GM21423 (cell line): ENCODE results near the gene OR1N2.
"Not testable (repeated sequence)": the region's sequence is repeated elsewhere in the genome, so short reads cannot be mapped to it uniquely, and the experiment has no call there.

ENCODE experiments used
- ATAC-seq: cut with Tn5 transposase; IDR thresholded peaks from one replicate; pipeline ENCODE4 v1.9.1; 2021; ENCODE audit warnings: mild to moderate bottlenecking, moderate library complexity; ENCODE audit not compliant: unreplicated experiment

OR1N2 gene, protein sequence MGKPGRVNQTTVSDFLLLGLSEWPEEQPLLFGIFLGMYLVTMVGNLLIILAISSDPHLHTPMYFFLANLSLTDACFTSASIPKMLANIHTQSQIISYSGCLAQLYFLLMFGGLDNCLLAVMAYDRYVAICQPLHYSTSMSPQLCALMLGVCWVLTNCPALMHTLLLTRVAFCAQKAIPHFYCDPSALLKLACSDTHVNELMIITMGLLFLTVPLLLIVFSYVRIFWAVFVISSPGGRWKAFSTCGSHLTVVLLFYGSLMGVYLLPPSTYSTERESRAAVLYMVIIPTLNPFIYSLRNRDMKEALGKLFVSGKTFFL

DNA sequence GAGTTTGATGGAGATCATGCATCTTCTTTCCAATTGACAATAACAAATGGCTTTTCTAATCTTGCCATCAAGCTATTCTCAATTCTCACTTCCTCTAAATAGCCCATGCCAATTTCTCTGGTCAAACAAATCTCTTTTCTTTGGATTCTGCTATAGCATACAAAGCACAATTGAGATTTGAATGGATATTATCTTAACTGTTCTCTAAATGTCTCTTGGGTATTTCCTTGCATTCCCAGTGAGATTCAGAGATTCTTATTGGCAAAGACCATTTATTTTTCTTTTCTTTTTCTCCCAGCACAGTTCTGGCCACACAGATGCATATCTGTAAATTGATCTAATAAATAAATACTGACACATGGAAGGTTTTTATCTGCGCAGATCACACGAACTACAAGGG is at the start of gene OR1N2:
Gene OR1N2, plus strand, starts transcription at position 301 of the 400 bp plus-strand sequence. CDS start 100 bp downstream, outside the sequence.
- ATAC-seq: no peak

DNA sequence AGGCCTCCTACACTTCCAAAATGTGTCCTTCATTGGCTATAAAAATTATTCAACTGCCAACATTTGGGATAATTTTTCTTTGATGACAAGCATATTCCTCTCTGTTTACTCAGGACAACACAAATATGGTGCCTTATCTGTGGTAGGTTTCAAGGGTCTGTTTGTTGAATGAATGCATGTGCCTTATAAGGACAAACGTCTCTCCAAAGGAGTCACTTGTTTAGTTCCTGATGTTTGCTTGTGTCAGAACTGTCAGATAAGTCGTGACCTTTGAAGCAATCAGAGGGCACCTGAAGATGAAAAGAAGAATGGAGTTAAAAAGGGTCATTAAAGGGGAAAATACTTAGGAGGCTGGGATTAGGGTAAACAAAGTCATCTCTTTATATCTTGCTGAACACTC is 45.9 kb upstream of the OR1N2 start:
- no peak for ATAC-seq

DNA sequence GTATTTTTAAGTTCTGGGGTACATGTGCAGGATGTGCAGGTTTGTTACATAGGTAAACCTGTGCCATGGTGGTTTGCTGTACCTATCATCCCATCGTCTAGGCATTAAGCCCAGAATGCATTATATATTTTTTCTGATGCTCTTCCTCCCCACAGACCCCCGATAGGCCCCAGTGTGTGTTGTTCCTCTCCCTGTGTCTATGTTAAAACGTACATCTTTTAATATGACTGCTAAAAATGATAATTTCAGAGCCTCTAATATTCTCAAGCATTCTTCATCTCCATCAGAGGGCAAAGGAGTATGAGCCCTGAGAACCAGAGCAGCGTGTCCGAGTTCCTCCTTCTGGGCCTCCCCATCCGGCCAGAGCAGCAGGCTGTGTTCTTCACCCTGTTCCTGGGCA is 42.4 kb upstream of the OR1N2 start, which contains the start of gene OR1J2:
Gene OR1J2, plus strand, starts transcription at position 301 of the 400 bp plus-strand sequence. Its CDS starts 0 bp downstream, at position 301.
- no peak for ATAC-seq

DNA sequence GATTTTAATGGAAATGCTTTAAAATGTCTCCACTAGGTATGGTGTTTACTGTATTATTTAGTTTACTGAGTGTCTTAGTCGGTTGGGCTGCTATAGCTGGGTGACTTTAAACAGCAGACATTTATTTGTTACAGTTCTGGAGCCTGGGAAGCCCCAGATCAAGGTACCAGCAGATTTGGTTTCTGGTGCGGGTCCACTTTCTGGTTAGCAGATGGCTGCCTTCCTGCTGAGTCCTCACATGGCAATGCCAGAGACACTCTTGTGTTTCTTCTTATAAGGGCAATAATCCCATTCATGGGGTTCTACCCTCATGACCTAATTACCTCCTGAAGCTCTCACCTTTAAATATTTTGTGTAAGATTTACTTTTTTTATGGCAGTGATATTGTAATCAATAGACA is 34.7 kb upstream of the OR1N2 start:
- ATAC-seq: no peak

DNA sequence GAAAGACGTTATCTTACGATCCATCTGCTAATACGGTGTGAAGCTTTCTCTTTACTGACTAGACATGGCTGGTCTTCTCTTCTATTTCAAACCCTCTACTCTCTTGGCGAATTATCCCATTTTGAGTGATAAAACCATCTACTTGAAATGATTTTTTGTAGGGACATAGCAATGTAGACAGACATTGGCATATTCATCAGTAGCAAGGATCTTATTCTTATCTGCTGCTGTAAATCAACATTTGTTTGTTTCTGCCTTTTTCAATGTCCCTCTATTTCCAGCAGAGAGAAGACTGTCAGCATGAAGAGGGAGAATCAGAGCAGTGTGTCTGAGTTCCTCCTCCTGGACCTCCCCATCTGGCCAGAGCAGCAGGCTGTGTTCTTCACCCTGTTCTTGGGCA is 34.1 kb upstream of the OR1N2 start, which contains the start of gene OR1J4:
Gene OR1J4, plus strand, starts transcription at position 301 of the 400 bp plus-strand sequence. Its CDS starts 0 bp downstream, at position 301.
- no peak for ATAC-seq

DNA sequence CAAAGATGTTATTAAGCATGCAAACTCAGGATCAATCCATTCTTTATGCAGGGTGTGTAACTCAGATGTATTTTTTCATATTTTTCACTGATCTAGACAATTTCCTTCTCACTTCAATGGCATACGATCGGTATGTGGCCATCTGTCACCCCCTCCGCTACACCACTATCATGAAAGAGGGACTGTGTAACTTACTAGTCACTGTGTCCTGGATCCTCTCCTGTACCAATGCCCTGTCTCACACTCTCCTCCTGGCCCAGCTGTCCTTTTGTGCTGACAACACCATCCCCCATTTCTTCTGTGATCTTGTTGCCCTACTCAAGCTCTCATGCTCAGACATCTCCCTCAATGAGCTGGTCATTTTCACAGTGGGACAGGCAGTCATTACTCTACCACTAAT is 33.5 kb upstream of the OR1N2 start:
- ATAC-seq: no peak

DNA sequence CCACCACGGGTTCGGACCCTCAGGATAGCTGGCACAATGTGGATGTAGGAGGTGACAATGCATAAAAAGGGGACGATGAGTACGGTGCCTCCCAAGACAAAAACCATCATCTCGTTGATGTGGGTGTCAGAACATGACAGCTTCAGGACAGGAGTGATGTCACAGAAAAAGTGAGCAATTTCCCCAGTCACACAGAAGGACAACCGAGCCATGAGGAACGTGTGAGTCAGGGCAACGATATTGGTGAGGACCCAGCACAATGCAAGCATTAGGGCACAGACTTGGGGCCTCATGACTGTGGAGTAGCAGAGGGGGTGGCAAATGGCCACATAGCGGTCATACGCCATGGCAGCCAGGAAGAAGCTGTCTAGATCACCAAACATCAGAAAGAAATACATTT is 26.3 kb upstream of the OR1N2 start:
- ATAC-seq: no peak

DNA sequence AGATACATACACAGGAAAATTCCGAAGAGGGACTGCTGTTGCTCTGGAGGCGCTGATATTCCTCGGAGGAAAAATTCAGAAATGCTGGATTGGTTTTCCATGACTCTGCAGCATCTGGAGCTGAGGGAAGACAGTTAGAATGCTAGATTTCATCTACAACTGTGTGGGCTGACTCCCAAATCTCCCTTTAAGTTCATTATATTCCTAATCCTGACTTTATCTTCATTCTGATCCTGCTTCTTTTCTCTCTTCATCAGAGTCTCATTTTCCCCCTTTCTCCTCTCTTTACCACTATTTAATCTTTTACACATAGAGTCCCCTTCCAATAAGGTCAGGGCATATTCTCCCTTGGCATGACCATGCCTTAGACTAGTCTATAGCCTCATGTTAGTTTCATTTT is 25.7 kb upstream of the OR1N2 start, which contains the start of gene OR1N1:
Gene OR1N1, minus strand, starts transcription at position 101 of the 400 bp plus-strand sequence. Its CDS starts 0 bp downstream, at position 101.
- ATAC-seq: no peak

DNA sequence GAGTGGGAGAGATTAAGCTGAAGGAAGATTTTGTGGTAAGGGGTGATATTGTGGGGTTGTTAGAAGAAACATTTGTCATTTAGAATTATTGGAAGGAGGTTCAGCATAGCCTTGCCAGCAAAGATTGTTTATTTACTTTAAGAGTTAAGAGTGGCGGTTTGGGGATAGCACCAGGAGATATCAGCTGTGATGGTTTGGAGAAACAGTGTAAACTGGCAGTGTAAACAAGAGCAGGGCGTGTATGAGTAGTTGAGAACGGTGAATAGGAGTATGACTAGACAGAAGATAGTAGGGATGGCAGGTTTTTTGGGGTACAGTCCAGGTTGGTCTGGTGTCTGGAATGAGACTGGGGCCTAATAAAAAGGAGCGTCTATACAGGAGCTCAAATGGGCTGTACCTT is 21.8 kb upstream of the OR1N2 start:
- ATAC-seq: not testable (repeated sequence)

DNA sequence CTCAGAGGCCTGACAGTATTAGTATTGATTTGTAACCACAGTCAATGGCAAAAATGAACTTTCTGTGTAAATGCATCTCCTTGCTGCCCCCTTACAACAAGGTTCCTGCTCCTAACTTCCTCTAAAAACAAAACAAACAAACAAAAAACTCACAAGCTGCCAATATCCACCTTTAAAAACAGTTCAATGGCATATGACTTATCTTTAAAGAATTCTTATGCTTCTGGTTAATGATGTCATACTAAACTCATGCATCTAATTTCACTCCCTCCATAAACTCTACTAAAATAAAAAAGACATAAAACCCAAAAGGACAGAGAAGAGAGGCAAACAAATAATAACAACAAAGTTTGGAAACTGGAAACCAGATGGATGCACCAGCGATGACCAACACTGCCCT is 16.8 kb upstream of the OR1N2 start:
- no peak for ATAC-seq

DNA sequence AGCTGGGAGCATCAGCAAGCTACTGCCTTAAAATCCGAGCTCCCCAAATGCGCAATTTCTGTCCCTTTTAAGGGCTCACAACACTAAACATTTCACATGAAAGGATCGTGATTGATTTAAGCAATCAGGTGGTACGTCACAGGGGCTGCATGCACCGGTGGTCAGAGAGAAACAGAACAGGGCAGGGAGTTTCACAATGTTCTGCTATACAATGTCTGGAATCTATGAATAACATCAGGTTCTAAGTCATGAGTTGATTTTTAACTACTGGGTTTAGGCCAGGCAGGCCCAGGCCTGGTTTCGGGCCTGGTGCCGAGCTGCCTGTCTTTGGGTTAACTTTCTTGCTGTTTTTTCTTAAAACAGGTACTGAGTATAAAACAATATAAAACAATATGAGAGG is 15.8 kb upstream of the OR1N2 start:
- ATAC-seq: not testable (repeated sequence)

DNA sequence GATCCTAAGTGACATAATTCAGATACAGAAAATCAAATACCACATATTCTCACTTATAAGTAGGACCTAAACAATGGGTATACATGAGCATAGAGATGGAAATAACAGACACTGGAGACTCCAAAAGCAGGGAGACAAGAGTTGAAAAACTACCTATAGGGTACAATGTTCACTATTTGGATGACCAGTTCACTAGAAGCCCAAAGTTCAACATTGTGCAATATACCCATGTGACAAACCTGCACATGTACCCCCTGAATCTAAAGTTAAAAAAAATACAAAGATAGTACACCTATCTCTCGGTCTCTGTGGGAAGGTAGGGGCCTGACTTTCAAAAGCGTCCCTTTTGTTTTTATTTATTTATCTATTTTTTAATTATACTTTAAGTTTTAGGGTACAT is 14.2 kb upstream of the OR1N2 start:
- no peak for ATAC-seq

DNA sequence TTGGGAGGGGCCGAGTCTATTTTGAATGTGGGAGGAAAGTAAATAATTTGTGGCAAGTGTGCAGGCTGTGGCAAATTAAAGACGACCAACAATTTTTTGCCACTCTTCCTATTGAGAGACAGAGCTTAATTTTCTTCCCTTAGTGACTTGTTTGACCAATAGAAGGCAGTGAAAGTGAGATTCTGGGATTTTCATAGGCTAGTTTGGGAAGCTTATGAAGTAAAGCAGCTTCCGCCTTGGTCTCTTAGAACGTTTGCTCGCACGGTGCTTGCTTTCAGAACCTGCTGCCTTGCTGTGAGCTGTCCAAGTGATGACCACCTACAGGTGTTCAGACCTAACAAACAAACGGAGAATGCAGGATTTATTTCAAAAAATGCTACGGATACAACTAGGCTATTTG is 6.7 kb upstream of the OR1N2 start:
- ATAC-seq: no peak

DNA sequence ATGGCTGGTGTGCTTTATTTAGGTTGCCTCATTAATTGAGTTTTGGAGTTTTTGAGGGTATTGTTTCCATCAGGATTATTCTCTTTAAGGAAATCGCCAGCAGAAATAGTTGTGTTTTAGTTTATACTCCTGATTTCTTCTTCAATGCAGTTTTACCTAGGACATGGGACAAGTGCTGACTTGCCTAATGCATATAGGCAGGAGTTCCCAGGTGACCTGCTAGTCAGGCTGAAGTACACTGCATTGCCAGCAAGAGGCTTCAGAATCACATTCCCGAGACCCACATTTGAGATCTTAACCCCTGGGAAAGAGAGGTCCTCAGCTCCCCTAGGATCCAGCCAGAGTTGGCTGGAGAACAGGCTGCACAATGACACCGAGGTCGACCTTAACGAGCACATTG is 1.5 kb upstream of the OR1N2 start:
- no peak for ATAC-seq

DNA sequence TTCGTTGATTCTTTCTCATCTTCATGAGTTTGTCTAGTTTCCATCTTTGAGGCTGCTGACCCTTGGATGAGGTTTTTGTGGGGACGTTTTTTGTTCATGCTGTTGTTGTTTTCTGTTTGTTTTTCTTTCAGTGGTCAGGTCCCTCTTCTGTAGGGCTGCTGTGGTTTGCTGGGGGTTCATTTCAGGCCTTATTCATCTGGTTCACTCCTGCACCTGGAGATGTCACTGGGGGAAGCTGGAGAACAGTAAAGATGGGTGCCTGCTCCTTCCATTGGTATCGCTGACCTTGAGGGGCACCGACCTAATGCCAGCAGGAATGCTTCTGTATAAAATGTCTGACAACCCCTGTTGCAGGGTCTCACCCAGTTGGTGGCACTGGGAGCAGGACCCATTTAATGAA is 8.5 kb downstream of the OR1N2 start:
- no peak for ATAC-seq

DNA sequence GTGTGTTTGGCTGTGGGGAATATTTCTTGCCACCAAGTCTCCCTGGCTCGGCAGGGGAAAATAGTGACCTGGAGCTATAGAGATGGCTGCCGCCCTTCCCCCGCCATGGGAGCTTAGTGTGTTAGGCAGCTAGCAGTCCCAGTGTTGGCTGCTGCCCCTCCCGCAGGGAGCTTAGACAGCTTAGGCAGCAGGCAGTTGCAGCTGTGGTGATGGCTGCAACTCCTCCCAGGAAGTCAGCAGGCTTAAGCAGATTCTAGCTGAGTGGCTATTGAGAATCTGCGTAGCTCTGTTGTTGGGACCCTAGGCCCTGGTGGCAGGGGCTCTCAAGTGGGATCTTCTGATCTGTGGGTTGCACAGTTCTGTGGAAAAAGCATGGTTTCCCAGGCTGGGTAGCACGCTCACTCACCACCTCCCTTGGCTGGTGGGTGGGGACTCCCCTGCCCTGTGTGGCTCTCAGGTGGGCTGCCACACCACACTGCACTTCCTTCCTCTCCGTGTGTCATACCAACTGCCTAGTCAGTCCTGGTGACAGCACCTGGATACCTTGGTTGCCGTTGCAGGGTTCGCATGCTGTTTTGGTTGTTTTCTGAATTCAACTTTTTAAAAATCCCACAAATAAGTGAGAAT is 9.3 kb downstream of the OR1N2 start:
- ATAC-seq: no peak

DNA sequence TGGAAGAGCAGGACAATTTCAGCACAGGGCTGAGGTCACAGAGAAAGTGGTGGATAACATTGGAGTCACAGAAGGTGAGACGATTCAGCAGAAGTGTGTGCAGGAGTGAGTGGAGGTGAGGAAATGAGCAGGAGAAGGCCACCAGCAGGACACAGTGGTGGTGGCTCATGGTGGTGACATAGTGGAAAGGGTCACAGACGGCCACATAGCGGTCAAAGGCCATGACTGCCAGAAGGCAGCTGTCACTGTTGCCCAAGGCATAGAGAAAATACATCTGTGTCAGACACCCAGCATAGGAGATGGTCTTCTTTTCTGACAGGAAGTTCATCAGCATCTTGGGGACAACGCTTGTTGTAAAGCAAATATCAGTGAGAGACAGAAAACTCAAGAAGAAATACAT is 15.0 kb downstream of the OR1N2 start:
- no peak for ATAC-seq

DNA sequence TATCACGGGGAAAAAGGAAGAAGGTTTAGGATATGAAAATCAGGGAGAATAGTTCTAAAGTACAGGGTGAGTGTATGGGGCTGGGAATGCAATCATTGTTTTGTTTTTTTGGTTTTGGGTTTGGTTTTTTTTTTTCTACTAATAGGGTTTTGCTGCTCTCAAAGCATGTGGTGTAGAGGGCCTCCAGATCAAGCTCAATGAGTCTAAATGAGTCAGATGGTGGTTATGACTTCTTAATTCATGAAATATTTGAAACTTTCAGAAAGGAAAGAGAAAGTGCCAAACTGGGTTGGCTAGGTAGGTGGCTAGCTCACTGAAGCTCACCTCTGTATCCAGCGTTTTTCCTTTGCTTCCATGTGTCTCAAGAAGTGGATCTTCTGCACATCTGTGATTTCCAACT is 19.5 kb downstream of the OR1N2 start:
- no peak for ATAC-seq

DNA sequence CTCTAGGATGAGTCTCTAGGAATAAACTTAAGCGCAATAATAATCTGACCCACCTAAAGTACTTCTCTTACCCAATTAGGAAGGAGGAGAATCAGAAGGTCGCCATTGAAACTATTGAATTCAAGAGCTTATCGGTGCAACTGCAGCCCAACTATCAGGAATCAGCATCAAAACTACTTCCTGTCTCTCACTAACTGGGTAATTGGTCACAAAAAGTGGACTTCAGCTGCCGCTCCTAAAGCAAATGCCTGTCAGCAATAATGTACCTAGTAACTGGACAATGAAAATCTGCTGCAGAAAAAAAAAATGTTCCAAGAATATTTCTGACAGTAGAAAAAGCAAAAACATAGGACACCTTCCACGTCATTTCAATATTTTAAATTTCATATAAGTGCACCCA is 27.0 kb downstream of the OR1N2 start:
- no peak for ATAC-seq

DNA sequence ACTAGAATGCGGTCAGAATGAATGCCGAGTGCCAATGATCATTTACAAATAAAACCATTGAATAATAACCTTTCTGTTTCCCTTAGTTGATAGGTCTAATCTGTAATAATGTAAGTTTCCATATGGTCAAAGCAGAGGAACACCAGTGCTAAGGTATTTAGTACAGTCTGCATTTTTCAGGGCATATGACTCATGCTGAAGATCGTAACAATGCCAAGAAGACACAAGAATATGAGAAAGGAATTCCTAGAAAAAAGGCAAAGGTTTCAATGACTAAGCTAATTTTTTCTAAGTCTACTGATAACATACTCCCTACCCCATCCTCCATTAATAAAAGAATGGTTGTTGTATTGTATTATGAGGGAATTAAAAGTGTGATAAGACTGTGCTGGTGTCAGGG is 27.4 kb downstream of the OR1N2 start:
- no peak for ATAC-seq

DNA sequence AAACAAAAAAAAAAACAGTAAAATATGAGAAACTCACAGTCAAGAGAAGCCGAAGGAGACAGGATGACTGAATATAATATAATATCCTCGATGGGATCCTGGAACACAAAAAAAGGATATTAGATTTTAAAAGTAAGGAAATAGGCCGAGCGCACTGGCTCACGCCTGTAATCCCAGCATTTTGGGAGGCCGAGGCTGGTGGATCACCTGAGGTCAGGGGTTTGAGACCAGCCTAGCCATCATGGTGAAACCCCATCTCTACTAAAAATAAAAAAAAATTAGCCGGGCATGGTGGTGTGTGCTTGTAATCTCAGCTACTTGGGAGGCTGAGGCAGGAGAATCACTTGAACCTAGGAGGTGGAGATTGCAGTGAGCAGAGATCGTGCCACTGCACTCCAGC is 30.4 kb downstream of the OR1N2 start, which contains the start of gene OR1L8:
Gene OR1L8, minus strand, starts transcription at position 101 of the 400 bp plus-strand sequence. CDS start 14,907 bp downstream, outside the sequence.
- not testable (repeated sequence) for ATAC-seq
